Activated T-cell treated with anti-CD3 and anti-CD28 coated beads for 1 hour (primary cell): ENCODE measurements around the gene CLMN.
"Not testable (repeated sequence)": the region's sequence is repeated elsewhere in the genome, so short reads cannot be mapped to it uniquely, and the experiment has no call there.

ENCODE experiments used
- DNase-seq: peaks from one replicate; pipeline ENCODE4 v3.0.0-alpha.2; 2020; ENCODE audit warnings: low read depth

CLMN gene

GRCh38 chr14:95287176-95287754 lies 32.4 kb downstream of the CLMN start:
- DNase-seq, result no peak

- no peak for DNase-seq
Observed at GRCh38 chr14:95286645-95287044, 33.1 kb downstream of the CLMN start.

GRCh38 chr14:95285566-95285965 lies 34.1 kb downstream of the CLMN start:
- no peak for DNase-seq

GRCh38 chr14:95283802-95284201 lies 35.9 kb downstream of the CLMN start:
- DNase-seq, result not testable (repeated sequence)

- not testable (repeated sequence) for DNase-seq
Observed at GRCh38 chr14:95282986-95283380, 36.7 kb downstream of the CLMN start.

GRCh38 chr14:95282354-95282985 lies 37.2 kb downstream of the CLMN start:
- DNase-seq, result no peak

- DNase-seq, result no peak
Observed at GRCh38 chr14:95281560-95282176, 38.0 kb downstream of the CLMN start.

GRCh38 chr14:95275494-95275893 lies 44.2 kb downstream of the CLMN start:
- DNase-seq, result no peak

- no peak for DNase-seq
Observed at GRCh38 chr14:95274874-95275273, 44.8 kb downstream of the CLMN start.

GRCh38 chr14:95274279-95274678 lies 45.4 kb downstream of the CLMN start:
- DNase-seq, result no peak

GRCh38 chr14:95273001-95273978 lies 46.4 kb downstream of the CLMN start:
- DNase-seq, result no peak

GRCh38 chr14:95272057-95272456 lies 47.7 kb downstream of the CLMN start:
- no peak for DNase-seq

GRCh38 chr14:95270203-95270602 lies 49.5 kb downstream of the CLMN start:
- no peak for DNase-seq

- DNase-seq, result no peak
Observed at GRCh38 chr14:95269493-95269892, 50.2 kb downstream of the CLMN start.

- no peak for DNase-seq
Observed at GRCh38 chr14:95268350-95268749, 51.4 kb downstream of the CLMN start.

- no peak for DNase-seq
Observed at GRCh38 chr14:95267306-95267705, 52.4 kb downstream of the CLMN start.

GRCh38 chr14:95265106-95266094 lies 54.3 kb downstream of the CLMN start:
- no peak for DNase-seq

- no peak for DNase-seq
Observed at GRCh38 chr14:95264271-95264973, 55.3 kb downstream of the CLMN start.

GRCh38 chr14:95263527-95264231 lies 56.0 kb downstream of the CLMN start:
- DNase-seq, result no peak

GRCh38 chr14:95262511-95262891 lies 57.2 kb downstream of the CLMN start:
- no peak for DNase-seq
